ENCODE measurements around the gene RIPOR1. TPM values are rescaled to one million over a fixed set of nuclear protein-coding genes. Genes with fewer than 3 reads are reported as not detected.

Gene RIPOR1
- total RNA-seq, 4 donors from 2014 or later: 34.8 to 60.2 (median 46.7) TPM

DNA sequence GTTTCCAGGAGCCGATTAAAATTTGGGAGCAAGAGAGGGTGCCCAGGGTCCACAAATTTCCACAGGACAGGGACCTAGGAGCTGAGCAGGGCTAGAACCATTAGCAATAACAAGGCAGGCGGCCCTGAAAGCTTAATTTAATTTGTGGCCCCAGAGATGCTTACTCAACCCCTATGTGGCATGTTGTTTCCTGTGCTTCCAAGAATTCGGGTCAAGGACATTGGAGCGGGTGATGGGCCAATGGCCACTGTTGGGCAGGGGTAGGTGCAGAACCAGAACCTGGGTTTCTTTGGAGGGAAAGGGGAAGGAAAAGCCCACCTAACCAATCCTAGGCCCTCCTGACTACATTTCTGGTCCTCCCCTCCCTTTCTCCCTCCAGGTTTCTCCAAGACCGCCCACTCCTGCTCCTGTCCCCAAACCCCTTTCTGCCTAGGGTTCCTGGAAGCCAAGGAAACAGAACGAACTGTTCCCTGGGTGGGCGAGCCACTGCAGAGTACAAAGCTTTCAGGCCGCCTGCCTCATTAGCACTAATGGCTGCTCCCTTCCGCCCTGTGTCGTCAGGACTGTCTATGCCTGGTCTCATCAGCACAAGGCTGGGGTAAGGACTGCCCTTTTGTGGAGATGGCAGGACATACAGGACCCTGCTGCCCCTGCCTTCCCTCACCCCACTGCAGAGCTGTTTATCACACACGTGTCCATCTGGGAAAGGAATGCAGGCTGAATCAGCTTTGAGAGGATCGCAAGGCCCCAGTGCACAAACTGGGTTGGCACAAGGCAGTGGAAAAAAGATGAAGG, 44.7 kb upstream of the RIPOR1 start:
- TF ChIP-seq CTCF (IDR thresholded peaks at IDR 0.05; ENCODE audit: low read depth): no peak

DNA sequence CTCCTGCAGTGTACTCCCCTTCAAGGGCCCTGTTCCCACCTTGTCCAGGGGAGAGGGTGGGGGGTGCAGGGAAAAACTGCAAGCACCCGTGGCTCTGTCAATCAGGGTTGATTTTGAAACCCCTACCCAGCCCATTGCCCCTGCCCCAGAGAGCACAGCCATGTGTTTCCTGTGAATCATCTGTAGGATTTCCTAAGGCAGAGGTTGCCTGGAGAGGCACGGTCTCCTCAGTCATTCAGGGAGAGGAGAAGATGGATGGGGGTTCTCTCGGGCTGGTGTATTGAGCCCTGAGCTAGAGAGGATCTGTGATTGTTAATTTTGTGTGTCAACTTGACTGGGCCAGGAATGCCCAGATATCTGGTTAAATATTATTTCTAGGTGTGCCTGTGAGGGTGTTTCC, 41.8 kb upstream of the RIPOR1 start:
- no peak for TF ChIP-seq CTCF (IDR thresholded peaks at IDR 0.05; ENCODE audit: low read depth)

DNA sequence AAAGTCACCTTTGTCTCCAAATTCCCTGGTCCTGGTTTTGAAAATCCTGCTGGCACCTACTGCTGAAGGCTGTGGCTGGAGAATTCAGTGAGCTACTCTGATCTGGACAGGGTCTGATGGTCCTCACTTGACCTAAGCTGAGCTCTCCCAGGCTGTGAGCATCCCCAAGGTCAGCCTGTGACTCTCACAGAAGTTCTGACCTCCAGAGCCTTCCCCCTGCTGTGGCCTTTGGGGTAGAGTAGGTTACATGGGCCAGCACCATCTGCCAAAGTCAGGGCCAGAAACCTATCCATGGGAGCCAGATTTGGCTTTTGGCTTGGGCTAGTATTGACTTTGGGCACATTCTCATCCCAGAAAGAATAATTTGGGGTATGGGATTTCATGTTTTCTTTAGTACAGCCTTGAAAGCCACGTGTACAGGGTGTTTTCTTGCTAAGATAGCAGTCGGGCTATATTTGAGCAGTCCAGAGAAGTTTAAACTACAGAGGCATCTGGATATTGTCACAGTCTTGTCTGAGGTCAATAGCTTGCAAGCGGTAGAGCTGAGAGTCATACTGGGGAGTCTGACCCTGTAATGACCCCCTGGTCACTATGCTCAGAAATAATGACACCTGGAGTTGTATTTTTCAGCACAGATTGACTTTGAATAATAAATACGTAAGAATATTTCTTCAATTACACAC, 39.1 kb upstream of the RIPOR1 start:
- no peak for TF ChIP-seq CTCF (IDR thresholded peaks at IDR 0.05; ENCODE audit: low read depth)

GRCh38 chr16:67490335-67491096, 38.1 kb upstream of the RIPOR1 start:
- TF ChIP-seq CTCF (IDR thresholded peaks at IDR 0.05; ENCODE audit: low read depth): no peak

GRCh38 chr16:67499106-67499505, 29.5 kb upstream of the RIPOR1 start:
- no peak for TF ChIP-seq CTCF (IDR thresholded peaks at IDR 0.05; ENCODE audit: low read depth)

GRCh38 chr16:67504031-67505021, 24.3 kb upstream of the RIPOR1 start:
- TF ChIP-seq CTCF (IDR thresholded peaks at IDR 0.05; ENCODE audit: low read depth): no peak

All from subcutaneous adipose tissue (tissue), 4 donors.